Stimulated activated CD8-positive, alpha-beta memory T cell treated with anti-CD3 and anti-CD28 coated beads, Interleukin-12 subunit alpha, Interleukin-12 subunit beta, amount 100 ng/mL, for 24 hours (primary cell): ENCODE measurements around the gene KDM5B.
"Not testable (repeated sequence)": the region's sequence is repeated elsewhere in the genome, so short reads cannot be mapped to it uniquely, and the experiment has no call there.

Experiments
- DNase-seq: peaks from one replicate; pipeline ENCODE4 v3.0.0-alpha.2; 2020; ENCODE audit errors: extremely low read depth

Gene KDM5B

DNA sequence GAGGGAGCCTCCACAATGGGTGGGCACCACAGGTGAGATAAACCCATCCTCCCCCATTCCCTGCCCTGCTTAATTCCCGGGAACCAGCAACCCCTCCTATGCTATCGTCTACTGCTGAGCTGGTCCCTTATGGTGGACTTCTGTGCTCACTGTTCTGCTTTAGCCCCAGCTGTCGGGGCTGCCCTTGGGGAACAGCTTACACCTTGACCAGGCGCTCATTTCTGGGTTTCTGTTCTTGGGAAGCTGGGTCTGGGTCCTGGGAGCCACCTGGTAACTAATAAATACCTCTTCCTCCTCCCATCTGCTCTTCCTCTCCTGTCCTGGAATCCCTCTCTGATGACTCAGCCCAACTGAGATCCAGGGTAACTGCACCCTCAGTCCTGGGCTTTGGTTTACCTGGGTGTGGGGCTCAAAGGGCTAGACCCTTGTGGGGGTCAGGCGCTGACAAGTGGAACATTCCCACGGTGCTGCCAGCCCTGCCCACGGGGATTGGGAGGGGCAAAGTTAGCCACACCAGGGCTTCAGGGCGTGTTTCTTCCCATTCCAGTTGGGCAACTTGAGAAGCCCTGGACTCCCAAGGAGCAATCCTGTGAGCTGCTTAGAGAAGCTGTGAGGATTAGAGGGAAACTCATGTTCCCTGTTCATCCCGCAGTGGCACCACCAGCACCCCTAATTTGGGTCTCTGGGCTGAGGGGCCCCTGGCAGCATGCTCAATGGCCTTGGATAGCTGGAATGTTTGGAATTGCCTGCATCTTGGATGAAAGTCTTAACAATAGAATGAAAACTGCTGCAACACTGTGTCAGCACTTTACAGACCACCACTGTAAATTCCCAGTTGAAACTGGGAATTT lies 4.2 kb upstream of the KDM5B start:
- DNase-seq: no peak

DNA sequence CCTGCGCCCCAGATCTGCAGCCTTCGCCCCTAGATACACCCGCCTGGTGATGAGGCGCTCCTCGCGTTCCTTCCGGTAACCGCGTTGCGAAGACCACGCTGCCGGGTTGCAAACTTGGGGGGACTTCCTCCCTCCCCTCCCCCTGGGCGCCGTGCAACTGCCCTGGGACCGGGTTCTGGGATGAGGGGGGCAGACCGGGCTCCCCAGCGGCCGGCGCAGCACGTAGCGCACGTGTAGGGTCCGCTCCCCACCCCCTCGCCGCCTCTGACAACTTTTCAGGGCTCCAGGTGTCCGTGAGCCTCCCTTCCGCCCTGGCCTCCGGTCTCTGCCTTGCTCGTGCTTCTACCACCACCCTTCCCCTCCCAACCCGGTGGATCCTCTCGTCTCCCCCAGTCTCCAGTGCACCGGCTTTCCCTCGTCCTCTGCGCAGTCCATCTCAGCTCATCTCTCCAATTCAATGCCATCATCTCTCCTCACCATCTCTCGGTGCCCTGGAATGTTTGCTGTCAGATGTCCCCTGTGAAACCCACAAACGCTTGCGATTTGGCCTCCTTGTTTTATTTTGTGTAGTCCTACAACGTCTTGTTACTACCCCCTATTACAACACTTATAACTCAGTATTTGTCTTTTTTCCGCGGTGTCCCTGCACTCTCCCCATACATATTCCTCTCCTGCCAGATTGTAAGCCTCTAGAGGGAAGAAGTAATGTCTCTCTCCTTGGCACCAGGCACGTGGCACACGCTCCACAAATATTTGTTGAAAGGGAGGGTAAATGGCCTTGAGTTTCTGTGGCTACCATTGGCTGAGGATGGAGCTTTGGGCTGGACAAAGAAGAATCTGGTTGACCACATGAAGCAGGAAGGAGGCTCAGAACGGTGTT lies 3.3 kb upstream of the KDM5B start:
- DNase-seq: no peak

DNA sequence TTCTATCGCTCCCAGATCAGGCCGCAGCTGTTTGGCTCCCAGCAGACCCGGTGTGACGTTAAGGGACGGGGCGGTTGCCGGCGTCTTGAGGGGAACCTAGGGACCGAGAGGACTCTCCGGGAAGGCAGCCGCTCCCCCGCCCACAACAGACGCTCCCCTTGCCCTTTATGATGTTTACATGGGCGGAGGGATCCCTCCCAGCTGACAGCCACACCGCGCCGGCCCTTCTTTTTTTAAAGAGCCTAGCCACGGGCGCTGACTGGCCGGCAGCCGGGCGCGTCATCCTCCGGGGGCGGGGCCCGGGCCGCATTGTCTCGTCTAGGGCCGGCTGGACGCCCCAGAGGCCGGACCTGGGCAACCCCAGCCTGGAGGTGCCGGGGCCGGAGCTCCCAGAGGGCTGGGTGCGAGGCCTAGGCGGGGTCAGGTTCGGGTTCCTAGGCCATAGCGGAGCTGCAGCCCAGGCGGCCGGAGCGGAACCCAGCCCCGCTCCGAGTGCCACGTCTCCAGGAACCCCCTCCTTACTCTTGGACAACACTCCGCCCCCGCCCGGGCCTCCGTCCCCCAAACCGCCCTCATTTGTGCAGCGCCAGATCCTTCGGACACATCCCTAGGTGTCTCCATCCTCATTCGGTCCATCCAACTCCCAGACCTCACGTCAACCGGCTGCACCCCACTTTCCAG lies 2.5 kb upstream of the KDM5B start, which contains the start of gene PCAT6:
Gene PCAT6, plus strand, starts transcription at position 340 of the 681 bp plus-strand sequence.
- DNase-seq: peak; percentile 75

DNA sequence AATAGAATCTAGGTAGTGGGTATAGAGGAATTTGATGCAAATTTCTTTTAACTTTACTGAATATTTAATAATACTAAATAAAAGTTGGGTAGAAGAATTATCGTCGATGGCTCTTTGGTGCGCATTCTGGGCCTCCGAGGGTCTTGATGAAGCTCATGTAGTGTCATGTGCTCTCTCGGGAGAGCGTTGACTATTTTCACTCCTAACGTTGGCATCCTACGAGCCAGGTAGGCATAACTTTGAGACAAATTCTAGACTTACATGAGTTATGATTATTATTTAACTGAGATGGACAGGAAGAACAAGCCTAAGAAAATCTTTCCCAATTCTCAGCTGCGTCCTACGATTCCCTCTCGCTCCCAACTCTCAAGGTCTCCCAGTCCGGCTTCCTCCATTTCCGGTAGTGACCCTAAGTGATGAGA lies 2.0 kb upstream of the KDM5B start:
- DNase-seq: no peak

DNA sequence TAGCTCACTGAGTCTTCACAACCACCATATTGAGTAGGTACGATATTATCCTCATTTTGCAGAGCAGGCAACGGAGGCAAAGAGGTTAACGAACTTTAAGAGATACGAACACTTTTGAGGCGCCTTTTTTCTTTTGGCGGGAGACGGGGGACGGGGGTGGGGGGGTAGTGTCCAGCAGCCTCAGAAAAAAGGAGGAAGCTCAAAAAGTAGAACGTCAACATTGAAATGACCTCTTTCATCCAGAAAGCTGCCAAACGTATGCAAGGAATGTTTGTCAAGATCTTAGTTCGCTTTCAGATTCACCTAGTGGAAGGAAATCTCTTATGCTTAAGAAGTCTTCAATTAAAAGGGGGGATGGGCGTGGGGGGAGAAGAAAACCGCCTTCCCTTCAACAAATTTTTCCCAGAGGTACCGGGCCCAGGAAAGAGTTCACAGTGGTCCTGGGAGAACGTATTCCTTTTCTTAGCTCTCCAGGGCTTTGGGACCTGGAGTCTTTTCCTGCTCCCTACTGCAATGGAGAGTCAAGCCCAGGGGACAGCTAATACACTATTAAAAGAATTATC lies 1.5 kb upstream of the KDM5B start:
- no peak for DNase-seq

DNA sequence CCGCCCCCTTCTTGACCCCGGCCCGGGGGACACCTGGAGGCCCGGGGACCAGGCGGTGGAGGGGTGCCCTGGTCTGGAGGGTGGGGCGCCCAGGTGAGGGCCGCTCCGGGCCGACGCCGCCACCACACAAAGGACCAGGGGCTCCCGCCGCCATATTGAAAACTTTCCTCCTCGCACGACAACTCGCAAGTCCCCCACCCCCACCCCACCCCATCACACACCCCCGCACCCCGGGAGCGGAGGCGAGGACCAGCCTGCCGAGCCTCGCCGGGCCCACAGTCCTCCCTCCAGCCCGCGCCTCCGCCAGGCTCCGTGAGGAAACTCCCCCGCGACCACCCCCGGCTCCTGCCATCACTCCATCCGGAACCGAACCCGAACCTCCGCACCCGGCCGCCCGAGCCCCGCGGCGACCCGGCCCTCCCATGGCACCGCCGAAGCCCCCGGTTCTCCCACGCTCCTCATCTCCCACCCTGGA lies 733 bp downstream of the KDM5B start:
- DNase-seq: no peak

DNA sequence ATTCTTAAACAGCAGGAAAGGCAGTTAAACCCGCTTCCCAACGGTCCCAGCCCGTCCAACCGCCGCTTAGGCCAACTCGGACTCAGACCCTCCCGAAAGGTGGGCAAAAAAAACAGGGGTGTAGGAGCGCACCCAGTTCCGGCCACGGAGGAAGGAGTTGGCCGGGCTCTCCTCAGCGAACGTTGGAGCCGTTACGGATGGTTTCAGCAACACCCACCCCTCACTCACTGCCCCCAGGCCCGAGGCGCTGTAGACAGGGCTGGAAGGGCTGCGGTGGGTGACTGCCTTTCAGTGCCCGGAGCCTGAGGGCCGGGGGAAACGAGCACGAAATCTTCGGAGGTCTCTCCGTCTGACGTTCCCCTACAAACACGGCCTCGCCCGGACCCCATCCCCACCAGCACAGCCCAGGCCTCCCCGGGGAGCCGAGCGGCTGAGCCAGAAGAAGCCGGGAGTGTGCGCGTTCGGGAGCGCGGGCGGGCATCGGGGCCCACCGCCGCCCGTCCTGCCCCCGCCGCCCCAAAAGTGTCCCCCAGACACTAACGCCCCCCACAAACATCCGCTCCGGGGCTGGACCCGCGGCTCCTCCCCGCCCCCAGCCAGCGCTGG lies 1.3 kb downstream of the KDM5B start:
- no peak for DNase-seq

DNA sequence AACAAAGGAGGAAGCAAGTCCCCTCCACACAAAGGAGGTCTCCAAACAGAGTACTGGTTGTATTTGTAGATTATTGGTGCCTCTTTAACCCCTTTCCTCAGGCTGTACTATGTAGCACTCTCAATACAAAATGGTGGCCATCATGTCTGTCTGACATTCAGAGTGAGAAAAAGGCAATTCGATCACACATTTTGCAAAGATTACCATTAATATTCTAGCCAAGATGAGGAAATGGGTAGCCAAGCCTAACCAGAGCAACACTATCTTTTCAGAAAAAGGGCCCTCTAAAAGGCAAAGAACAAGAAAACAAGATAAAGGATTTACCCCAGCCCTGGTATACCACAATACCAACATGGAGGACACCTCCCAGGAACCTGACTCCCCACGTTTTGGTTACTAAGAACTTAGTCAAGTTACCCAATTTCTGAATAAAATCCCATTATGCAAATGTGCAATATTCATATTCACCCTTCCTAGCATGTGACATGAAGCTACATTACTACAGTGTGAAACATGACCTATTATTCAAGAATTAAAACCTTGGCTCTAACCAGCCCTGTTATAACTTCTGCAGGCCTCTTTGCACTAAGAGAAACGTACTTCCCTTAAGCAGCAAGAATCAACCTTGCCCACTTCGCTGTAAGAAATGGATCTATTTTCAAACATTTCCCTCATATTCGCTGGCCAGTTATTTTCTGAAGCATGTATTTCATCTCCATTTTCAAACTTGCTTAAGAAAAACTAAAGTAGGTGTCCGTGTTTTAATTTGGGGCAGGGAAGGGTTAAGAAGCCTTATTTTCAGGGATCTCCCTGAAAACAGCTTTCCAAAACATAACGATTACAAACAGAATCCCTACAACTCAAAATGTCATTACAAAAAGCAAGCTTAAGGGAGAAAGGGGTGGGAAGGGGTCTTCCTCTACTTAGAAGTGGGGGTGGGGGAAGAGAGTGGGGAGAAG lies 2.1 kb downstream of the KDM5B start:
- DNase-seq: no peak

DNA sequence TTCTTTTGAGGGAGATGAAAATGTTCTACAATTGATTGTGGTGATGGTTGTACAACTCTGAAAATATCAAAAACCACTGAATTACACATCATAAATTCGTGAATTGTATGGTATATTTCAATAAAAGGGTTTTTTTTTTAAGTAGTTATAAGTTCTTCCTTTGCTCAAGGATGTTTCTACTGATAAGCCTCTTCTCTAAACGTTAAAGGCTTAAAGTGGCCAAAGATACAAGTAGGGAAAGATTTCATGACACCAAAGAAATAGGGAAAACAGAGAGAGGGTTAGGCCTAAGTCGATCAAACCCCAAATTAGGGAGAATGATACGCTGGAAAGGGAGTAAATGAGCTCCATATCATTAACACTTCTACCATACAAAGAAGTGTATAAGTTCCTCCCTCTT lies 4.1 kb downstream of the KDM5B start:
- no peak for DNase-seq

DNA sequence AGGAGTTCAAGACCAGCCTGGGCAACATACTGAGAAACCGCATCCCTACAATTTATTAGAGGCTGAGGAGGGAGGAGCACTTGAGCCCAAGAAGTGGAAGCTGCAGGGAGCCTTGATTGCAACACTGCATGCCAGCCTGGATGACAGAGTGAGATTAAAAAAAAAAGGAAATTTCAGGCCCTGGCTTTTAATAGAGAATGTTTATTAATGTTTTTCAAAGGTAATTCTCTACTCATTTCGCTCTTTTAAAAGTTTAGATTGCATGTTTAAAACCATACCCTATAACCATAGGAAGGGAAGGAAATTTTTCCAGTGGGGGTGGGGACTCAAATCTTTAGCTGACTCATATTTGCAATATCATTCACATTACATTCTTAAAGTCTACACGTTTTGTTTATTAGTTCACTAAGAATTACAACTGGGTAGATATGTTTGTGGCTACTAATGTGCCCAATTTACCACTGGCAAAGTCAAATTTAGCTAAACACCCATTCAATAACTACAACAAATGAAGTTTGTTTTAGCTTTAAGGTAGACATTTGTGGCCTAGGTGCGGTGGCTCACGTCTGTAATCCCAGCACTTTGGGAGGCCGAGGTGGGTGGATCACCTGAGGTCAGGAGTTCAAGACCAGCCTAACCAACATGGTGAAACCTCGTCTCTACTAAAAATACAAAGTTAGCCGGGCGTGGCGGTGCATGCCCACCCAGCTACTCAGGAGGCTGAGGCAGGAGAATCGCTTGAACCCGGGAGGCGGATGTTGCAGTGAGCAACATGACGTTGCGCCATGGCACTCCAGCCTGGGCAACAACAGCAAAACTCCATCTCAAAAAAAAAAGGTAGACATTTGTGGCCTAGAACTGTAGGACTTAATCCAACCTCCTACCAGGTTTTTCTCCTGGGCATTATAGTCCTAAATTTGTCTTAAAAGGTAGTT lies 5.0 kb downstream of the KDM5B start:
- DNase-seq: no peak

DNA sequence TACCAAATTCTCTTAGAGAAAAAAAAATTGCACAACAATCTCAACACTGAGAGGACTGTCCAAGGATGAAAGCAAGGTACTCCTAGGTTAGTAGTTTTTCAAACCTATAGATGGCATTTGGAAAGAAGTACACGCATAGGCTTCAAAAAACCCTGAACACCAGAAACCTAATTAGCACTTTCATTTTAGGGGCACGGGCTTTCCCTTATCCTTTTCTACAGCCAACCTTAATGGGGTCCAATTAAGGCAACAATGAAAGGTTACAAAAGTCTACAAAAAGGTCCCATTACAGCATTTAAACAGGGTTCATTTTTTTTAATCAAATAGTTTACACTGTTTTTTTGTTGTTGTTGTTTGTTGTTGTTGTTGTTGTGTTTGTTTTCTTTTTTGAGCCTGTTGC lies 6.2 kb downstream of the KDM5B start:
- DNase-seq: no peak

DNA sequence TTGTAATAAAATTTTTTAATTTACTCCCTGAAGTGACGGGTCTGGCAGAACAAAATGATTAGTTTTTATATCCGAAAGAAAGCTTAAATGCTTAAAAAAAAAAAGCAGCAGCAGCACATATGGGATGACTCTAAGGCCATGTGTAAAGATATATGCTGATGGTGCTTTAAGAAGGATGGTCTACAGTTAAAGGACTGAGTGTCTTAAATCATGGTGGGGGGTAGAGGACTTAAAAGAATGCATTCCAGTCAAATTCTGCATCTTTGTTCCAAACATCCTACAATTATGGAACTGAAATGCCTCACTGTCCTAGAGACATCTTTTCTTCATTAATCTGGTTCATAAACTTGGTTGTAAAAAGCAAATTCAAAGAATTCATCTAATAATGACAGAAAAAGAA lies 7.0 kb downstream of the KDM5B start:
- no peak for DNase-seq

DNA sequence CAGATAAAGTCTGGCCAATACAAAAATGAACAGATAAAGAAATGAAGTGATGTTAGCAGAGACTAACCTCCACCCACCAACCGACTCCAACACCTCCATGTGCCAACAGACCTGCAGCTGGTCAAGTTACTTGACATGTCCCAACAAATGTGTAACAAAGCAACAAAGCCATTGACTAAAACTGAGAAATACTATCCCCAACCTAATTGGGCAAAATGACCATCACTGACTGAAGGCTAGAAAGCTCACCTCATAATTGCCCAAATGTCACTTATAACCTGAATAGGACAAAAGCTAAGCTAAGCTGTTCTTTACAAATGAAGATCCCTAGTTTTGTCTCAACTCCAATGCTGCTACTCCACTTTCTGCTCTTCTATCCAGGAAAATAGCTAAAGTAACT lies 7.5 kb downstream of the KDM5B start:
- DNase-seq: no peak

DNA sequence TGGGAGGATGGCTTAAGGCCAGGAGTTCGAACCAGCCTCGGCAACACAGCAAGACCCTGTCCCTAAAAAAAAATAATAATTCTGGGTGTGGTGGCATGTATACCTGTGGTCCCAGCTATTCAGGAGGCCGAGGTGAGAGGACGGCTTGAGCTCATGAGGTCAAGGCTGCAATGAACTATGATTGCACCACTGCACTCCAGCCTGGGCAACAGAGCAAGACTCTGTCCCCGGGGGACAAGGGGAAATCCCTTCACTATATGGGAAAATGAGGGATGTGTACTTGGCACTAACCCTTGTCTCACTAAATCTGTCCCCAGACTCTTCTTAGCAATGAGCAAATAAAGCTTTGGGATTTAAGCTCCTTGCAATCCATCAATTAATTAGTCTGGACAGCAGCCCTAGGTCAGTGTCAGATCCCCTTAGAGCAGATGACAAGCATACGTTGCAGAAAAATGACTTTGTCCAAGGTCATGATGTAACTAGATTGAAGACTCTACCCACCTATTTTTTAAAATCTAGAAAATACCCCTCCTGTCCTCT lies 9.4 kb downstream of the KDM5B start:
- no peak for DNase-seq

DNA sequence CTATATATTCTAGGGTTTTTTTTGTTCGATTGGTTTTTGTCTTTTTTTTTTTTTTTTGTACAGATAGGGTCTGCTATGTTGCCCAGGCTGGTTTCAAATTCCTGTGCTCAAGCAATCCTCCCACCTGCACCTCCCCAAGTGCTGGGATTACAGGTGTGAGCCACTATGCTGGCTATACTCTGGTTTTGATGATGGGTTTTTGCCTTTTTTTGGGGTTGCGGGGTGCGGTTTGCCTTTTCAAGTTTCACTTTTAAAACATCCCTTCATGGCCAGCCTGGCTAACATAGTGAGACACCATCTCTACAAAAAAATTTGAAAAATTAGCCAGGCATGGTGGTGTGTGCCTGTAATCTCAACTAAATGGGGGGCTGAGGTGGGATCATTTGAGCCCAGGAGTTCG lies 10.0 kb downstream of the KDM5B start:
- no peak for DNase-seq

DNA sequence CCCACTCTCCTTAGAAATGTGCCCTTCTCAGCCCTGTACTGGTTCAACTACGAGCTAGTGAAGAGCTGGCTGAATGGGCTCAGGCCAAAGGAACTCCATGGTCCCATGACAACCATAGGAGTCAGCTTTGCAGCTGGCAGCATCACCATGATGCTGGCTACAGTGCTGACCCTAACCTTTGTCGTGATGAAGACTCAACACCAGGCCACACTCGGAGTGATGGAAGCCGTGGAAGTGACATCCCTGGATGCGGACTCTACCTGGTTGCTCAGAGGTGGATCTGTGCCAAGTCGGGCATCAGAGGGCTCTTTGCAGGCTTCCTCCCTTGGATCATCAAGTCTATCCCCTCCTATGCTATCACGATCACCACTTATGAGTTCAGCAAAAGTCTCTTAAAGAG lies 11.6 kb downstream of the KDM5B start:
- no peak for DNase-seq

DNA sequence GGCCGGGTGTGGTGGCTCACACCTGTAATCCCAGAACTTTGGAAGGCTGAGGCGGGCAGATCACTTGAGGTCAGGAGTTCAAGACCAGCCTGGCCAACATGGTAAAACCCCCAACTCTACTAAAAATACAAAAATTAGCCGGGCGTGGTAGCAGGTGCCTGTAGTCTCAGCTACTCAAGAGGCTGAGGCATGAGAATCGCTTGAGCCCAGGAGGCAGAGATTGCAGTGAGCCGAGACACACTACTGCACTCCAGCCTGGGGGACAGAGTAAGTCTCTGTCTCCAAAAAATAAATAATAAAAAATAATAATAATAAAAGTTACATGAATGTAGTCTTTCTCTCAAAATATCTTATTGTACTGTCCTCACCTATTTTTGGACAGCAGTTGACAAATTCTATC lies 13.3 kb downstream of the KDM5B start:
- DNase-seq: not testable (repeated sequence)

DNA sequence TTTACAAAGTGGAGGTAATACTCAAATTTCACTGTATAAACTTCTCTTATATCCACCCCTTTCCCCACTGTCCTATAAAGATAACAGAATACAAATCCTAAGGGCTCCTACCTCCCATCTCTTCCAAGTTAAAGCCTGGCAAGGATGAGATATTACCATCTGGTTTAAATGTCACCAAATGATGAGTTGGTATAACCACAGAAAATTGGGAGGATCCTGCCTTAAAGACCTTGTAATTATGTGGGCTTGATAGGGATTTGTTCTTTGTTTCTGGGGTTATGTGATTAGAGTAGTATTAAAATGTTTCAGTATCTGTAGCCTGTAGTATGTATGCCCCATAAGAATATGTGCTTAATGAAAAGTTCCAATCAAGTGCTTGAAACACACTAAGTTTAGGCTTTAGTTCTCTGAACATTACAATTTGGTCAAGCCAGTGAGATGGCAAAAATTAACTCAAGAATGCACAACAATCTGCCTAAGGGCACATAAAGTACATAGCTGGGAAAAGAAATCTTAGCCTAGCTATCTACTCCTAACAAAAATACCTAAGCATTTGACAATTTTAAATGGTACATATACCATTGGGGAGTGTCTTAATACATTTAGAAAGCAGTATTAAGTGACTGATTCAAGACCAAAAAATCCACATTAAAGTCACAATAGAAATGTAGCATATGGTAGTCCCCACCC lies 14.0 kb downstream of the KDM5B start:
- DNase-seq: no peak
